Subcutaneous adipose tissue (tissue), 4 donors: Measurements from ENCODE around the gene STT3B. TPM values are rescaled to one million over a fixed set of nuclear protein-coding genes. Genes with fewer than 3 reads are reported as not detected.

Experiments
- CTCF ChIP-seq: fragments of 450-650 bp; IDR thresholded peaks from one replicate; pipeline ENCODE4 v1.5.1; 2016; ENCODE audit warnings: low read depth, mild to moderate bottlenecking, control low read depth, antibody characterized with exemption, moderate library complexity
- total RNA-seq, 4 donors: library from RNA; depleted of rRNA; stranded (reverse); fragments of >200 nt; gene quantifications; one replicate each; pipeline ENCODE4 v1.1.0, GENCODE V29; 2016

Gene STT3B
- total RNA-seq, 4 donors from 2014 or later, result 57.6 to 128 (median 103) TPM

GRCh38 chr3:31531992-31532586 lies 636 bp upstream of the STT3B start:
- TF ChIP-seq CTCF, result no peak

GRCh38 chr3:31533169-31534064 lies 692 bp downstream of the STT3B start:
- no peak for TF ChIP-seq CTCF

GRCh38 chr3:31534065-31534425 lies 1.3 kb downstream of the STT3B start:
- no peak for TF ChIP-seq CTCF

- no peak for TF ChIP-seq CTCF
These were observed 3.8 kb downstream of the STT3B start for GRCh38 chr3:31536497-31536896.

- no peak for TF ChIP-seq CTCF
These were observed 6.1 kb downstream of the STT3B start for GRCh38 chr3:31538801-31539200.

GRCh38 chr3:31539275-31539674 lies 6.5 kb downstream of the STT3B start:
- no peak for TF ChIP-seq CTCF

- TF ChIP-seq CTCF, result no peak
These were observed 8.4 kb downstream of the STT3B start for GRCh38 chr3:31541089-31541488.
